ENCODE results near the gene ZDHHC13. TPM values are rescaled to one million over a fixed set of nuclear protein-coding genes. Genes with fewer than 3 reads are reported as not detected.

The ZDHHC13 gene
- total and polyA plus RNA-seq, 9 of the 15 experiments (the other 6 are each of a cell fraction or from before 2014, with no cell fraction given) = 4.7 to 18.6 (median 10.0) TPM

DNA sequence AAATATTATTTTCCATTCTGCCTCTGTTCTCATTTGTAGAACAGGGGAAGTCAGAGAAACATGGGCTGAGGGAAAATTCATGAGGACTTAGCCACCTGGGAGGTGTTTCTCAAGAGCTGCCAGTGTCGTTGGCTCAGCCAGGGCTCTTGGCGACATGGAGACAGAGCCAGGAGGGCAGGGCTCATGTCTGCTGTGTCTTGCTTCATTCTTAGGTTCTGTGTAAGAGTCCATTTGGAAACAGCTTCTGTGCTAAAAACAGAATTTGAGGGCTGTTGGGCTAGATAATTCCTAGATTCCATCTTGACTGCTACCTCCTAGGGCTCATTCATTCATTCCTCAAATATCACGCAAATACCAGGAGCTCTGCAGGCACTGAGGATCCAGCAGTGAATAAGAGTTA, 41.3 kb upstream of the ZDHHC13 start (continued):
- TF ChIP-seq SMARCC2 (IDR thresholded peaks at IDR 0.05; ENCODE audit: low read depth) (no peak), ZHX1 (conservative IDR thresholded peaks at IDR 0.05; ENCODE audit: low read length) (no peak), SOX6 (IDR thresholded peaks at IDR 0.05) (no peak), ZNF174 (CRISPR knock-in tag; IDR thresholded peaks at IDR 0.05) (no peak), HNRNPL (IDR thresholded peaks at IDR 0.05; ENCODE audit: low read depth, low read length) (no peak)

GRCh38 chr11:19076744-19077589, 40.0 kb upstream of the ZDHHC13 start:
- WGBS (ENCODE audit: insufficient coverage, low coverage, missing lambda C conversion rate) = 16% methylated on average over 10 of the region's 10 CpGs
- 0 out of 5 replicates have a peak, but pooled peaks cover 0 to 3% of the 10 kb centered on the region in 2 experiments for H3K27me3 ChIP-seq (ENCODE audit: control insufficient read depth in 2 of 2, insufficient read depth in 2 of 2, low read length in 2 of 2)
- no peak overlapping the region for H3K27ac ChIP-seq (ENCODE audit: extremely low read depth, low read depth, low read length)
- H2AFZ ChIP-seq (ENCODE audit: low read depth, low read length) = 0 out of 2 replicates have a peak overlapping the region, but pooled peaks have one; percentile 1
- no peaks in the 10 kb centered on the region for H4K20me1 ChIP-seq (replicated peaks; ENCODE audit: control insufficient read depth, insufficient read depth, low read length)
- DNase-seq (ENCODE audit: extremely low read depth in 1 of 4, low spot score in 3 of 4) (peak; percentile 62 to 76 (median 70)), ATAC-seq (peak; percentile 88), FAIRE-seq (peak; percentile 83)
- no peak overlapping the region for H3K9ac ChIP-seq (ENCODE audit: insufficient read depth in 1 of 2, low read depth in 2 of 2, low read length in 2 of 2)
- POLR2A ChIA-PET = interaction anchor here (0.7 to 0.8 kb wide), 2 partner anchors 164 to 712 kb away, joined by 3 read pairs; partner anchors contain the start of gene E2F8
- H3K4me3 ChIP-seq = no peak overlapping the region
- no peaks in the 10 kb centered on the region for H3K79me2 ChIP-seq (ENCODE audit: control insufficient read depth, insufficient read depth, low read length)
- intact Hi-C loops (cut with micrococcal nuclease) = loop anchor here (2.0 to 10.0 kb wide), 3 partner anchors 138 to 232 kb away; no protein-coding TSS in a partner anchor
- in situ Hi-C loops (cut with MboI) = loop anchor here (10.0 kb wide), 2 partner anchors 488 to 828 kb away; no protein-coding TSS in a partner anchor
- CTCF ChIA-PET (ENCODE audit: low intra/inter-chr PET ratio) = interaction anchor here (0.5 to 1.0 kb wide), 4 partner anchors 180 to 1277 kb away, joined by 3 to 4 read pairs (median 3); no protein-coding TSS in a partner anchor
- H3K36me3 ChIP-seq (ENCODE audit: control insufficient read depth, insufficient read depth, low read length) = no peaks in the 10 kb centered on the region
- no peak overlapping the region for H3K4me2 ChIP-seq (ENCODE audit: insufficient read depth, low read length)
- BruUV-seq (replicated peaks) = no TSS peak
- no peaks in the 10 kb centered on the region; a peak in 1 of 5 replicates for H3K4me1 ChIP-seq (replicated peaks in 1 of 2; ENCODE audit: control insufficient read depth in 2 of 2, insufficient read depth in 2 of 2, low read length in 2 of 2)
- no peaks in the 10 kb centered on the region for H3K9me3 ChIP-seq (replicated peaks; ENCODE audit: control insufficient read depth, insufficient read depth, low read depth, low read length)
- no peaks in the 10 kb centered on the region for H3K9me1 ChIP-seq (ENCODE audit: control insufficient read depth, insufficient read depth, low read length)
- TF ChIP-seq, protein P1, sequence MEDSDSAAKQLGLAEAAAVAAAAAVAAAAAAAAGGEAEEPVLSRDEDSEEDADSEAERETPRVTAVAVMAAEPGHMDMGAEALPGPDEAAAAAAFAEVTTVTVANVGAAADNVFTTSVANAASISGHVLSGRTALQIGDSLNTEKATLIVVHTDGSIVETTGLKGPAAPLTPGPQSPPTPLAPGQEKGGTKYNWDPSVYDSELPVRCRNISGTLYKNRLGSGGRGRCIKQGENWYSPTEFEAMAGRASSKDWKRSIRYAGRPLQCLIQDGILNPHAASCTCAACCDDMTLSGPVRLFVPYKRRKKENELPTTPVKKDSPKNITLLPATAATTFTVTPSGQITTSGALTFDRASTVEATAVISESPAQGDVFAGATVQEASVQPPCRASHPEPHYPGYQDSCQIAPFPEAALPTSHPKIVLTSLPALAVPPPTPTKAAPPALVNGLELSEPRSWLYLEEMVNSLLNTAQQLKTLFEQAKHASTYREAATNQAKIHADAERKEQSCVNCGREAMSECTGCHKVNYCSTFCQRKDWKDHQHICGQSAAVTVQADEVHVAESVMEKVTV (CRISPR knock-in tag; IDR thresholded peaks at IDR 0.05) = peak; percentile 36; the same call in 1 of the 2 replicates
- TF ChIP-seq, protein P2, sequence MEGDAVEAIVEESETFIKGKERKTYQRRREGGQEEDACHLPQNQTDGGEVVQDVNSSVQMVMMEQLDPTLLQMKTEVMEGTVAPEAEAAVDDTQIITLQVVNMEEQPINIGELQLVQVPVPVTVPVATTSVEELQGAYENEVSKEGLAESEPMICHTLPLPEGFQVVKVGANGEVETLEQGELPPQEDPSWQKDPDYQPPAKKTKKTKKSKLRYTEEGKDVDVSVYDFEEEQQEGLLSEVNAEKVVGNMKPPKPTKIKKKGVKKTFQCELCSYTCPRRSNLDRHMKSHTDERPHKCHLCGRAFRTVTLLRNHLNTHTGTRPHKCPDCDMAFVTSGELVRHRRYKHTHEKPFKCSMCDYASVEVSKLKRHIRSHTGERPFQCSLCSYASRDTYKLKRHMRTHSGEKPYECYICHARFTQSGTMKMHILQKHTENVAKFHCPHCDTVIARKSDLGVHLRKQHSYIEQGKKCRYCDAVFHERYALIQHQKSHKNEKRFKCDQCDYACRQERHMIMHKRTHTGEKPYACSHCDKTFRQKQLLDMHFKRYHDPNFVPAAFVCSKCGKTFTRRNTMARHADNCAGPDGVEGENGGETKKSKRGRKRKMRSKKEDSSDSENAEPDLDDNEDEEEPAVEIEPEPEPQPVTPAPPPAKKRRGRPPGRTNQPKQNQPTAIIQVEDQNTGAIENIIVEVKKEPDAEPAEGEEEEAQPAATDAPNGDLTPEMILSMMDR (IDR thresholded peaks at IDR 0.05 in 2 of 3, conservative IDR thresholded peaks at IDR 0.05 in 1 of 3; ENCODE audit: insufficient read depth in 2 of 3, low read depth in 1 of 3, low read length in 3 of 3) = peak; percentile 72 to 95 (median 80)
- TF ChIP-seq THRB (CRISPR knock-in tag; conservative IDR thresholded peaks at IDR 0.05) (no peak), ZNF699 (CRISPR knock-in tag; IDR thresholded peaks at IDR 0.05; ENCODE audit: insufficient replicate concordance) (no peak), RAD21 (CRISPR knock-in tag; conservative IDR thresholded peaks at IDR 0.05 in 1 of 2, IDR thresholded peaks at IDR 0.05 in 1 of 2) (peak; percentile 49 to 69)

All from K562 (cell line).